ENCODE measurements around the gene CCDC191. TPM values are rescaled to one million over a fixed set of nuclear protein-coding genes. Genes with fewer than 3 reads are reported as not detected.

The CCDC191 gene
- total RNA-seq, 1 donor from 2014 or later: 1.4 TPM

GRCh38 chr3:113963879-113964278, 92.4 kb downstream of the CCDC191 start:
- no peak for DNase-seq (ENCODE audit: low read depth)

GRCh38 chr3:113954091-113954685, 102.1 kb downstream of the CCDC191 start:
- peak; percentile 13 for DNase-seq (ENCODE audit: low read depth)

GRCh38 chr3:113953677-113954076, 102.6 kb downstream of the CCDC191 start:
- no peak for DNase-seq (ENCODE audit: low read depth)

DNA sequence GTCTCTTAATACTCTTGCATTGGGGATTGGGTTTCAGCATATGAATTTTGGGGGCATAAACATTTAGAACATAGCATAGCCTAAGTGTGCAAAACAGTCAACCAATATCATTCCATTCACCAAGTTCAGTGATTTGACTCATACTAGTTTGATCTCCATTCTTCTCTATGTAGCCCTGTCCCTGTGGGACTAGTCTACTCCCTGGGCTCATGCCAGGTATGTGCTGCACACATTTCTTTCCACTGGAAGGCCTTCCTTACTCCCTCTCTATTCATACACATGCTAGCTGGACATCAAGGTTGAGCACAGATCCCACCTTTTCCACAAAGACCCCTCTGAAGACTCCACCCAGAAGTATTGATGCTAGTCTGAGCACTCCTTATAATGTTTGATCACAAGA, 103.4 kb downstream of the CCDC191 start:
- DNase-seq (ENCODE audit: low read depth): no peak

DNA sequence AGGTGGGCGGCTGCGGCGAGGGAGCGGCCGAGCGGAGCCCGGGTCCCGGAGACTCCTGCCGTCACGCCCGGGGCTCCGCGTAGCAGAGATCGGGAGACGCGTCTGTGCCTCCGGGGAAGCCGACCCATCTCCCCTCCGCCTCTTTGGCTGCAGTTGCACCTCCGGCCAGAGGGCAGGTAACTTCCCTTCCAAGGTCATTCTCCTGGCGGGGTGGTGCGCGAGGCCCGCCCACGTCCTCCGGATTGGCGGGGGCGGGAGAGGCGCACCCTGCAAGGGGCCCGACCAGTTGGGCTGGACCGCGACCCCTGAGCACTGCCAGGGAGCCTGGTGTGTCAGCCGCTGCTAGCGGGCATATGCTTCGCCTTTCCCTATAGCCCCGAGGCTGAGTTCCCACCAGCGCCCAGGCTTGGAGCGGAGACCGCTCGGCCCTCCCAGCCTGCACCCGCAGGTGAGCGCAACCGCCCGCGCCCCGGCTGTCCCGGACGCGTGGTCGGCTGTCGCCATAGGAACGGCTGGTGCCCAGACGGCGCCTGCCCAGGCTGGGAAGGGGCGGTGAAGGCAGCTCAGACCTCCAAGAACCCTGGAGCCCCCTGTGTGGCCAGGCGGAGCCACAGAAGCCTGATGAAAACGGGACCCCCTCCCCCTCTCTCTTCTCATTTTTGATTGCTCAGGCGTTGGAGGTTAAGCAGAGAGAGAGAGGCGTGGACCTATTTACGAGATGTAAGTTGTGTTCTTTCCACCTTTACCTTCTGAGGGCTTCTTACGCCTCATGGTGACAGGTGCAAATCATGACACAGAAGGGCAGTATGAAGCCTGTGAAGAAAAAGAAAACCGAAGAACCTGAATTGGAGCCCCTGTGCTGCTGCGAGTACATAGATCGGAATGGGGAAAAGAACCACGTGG, 108.1 kb downstream of the CCDC191 start:
- no peak for DNase-seq (ENCODE audit: low read depth)

- DNase-seq (ENCODE audit: low read depth): peak; percentile 33
Observed at GRCh38 chr3:113947372-113948014, 108.8 kb downstream of the CCDC191 start, which contains the start of gene ZDHHC23. ZDHHC23 (plus strand) TSS chr3:113948013; CDS start chr3:113948803, 790 bp downstream.

DNA sequence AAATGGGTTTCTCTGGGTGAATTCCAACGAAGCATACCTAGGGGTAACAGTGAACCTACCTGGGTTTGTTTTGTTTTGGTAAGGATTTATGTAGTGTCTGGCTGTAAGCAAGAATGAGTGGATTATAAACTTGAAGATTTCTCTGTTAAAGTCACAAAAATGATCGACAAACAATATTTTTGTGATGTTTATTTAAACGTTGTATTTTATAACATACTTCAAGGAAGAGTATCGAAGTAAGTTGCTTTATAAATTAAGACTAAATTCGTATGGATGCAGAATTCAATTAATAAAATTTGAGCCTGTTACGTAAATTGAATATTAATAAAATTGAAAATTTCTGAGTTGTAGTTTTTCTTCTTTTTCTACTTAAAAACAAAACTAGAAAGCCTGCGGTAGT, 109.5 kb downstream of the CCDC191 start:
- DNase-seq (ENCODE audit: low read depth): no peak

DNA sequence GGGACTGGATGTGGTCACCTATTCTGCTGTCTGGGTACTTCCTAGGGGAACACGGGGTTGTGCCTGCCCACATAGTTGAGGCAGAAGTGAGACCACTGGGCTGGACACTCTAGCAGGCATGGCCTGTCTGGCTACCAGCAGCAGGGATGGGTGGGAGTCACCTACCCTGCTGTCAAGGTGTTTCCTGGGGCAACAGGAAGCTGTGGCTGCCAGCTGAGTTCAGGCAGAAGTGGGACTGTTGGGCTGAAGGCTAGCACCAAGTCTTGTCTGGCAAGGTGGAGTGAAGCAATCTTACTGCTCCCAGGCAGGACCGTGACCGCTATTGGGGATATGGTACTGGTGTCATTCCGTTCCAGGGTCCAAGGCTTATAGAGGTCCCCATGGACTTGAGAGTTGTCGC, 128.8 kb downstream of the CCDC191 start:
- DNase-seq (ENCODE audit: low read depth): no peak

DNA sequence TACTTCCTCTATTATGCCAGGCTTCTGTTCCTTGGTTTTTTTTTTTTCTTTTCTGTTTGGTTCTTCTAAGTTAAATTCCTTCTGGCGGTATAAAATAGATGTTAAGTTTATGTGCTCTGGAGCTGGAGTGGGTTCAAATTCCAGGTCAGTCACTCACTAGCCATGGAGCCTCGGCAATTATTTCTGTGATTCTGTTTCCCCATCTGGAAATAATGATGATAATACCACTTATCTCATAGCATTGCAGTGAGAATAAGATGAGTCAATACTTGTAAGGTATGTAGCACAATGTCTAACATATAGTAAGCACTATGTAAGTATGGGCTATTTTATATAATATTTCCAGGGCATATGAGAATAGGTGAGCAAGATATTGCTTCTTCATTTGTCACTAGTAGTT, 141.7 kb downstream of the CCDC191 start:
- DNase-seq (ENCODE audit: low read depth): no peak

Other genes with a start within 250 kb of the CCDC191 start
- 0.13 and 0.16 TPM in 2 replicates for gene GRAMD1C, start 217.7 kb downstream of the CCDC191 start, total RNA-seq
- gene ZDHHC23, start 108.5 kb downstream of the CCDC191 start, total RNA-seq: 0.11 TPM in 1 of 2 replicates, not detected in the other
- gene QTRT2, start 211 bp upstream of the CCDC191 start, total RNA-seq: 8.0 and 12.4 TPM in 2 replicates
- gene DRD3, start 122.5 kb upstream of the CCDC191 start, total RNA-seq: not detected in 2 replicates
- gene ZNF80, start 181.1 kb upstream of the CCDC191 start, total RNA-seq: 0.10 TPM in 1 of 2 replicates, not detected in the other
- not detected in 2 replicates for gene TIGIT, start 237.5 kb upstream of the CCDC191 start, total RNA-seq

All from myocyte (in vitro differentiated cells).